K562 treated with DMSO at 1 percent for 24 hours (cell line): Measurements from ENCODE around the gene CHRNA4. TPM values are rescaled to one million over a fixed set of nuclear protein-coding genes. Genes with fewer than 3 reads are reported as not detected.

Experiments
- total RNA-seq: library from RNA; unstranded; fragments of 300-600 nt; gene quantifications from 2 replicates; pipeline ENCODE4 v1.2.3, GENCODE V29; 2022; ENCODE audit warnings: low read depth; ENCODE audit not compliant: insufficient read depth

CHRNA4 gene
- not detected in 2 replicates for total RNA-seq

GRCh38 chr20:63360850-63361518 is at the start of gene CHRNA4:
CHRNA4 (minus strand) TSS chr20:63361349; CDS start chr20:63361165, 184 bp downstream.

Other genes with a start within 250 kb of the CHRNA4 start
- 29.7 and 32.3 TPM in 2 replicates for gene YTHDF1, start 145.2 kb downstream of the CHRNA4 start, total RNA-seq
- gene BIRC7, start 125.4 kb downstream of the CHRNA4 start, total RNA-seq = 0.71 and 0.73 TPM in 2 replicates
- not detected in 2 replicates for gene NKAIN4, start 106.9 kb downstream of the CHRNA4 start, total RNA-seq
- gene ARFGAP1, start 88.5 kb downstream of the CHRNA4 start, total RNA-seq = 72.7 and 84.9 TPM in 2 replicates
- not detected in 2 replicates for gene COL20A1, start 68.2 kb downstream of the CHRNA4 start, total RNA-seq
- gene KCNQ2, start 111.3 kb upstream of the CHRNA4 start, total RNA-seq = not detected in 2 replicates
- gene EEF1A2, start 137.7 kb upstream of the CHRNA4 start, total RNA-seq = 65.5 and 86.4 TPM in 2 replicates
- 270 and 283 TPM in 2 replicates for gene PPDPF, start 159.4 kb upstream of the CHRNA4 start, total RNA-seq
- gene PTK6, start 176.0 kb upstream of the CHRNA4 start, total RNA-seq = not detected in 2 replicates
- 0.19 TPM in 1 of 2 replicates, not detected in the other for gene SRMS, start 186.4 kb upstream of the CHRNA4 start, total RNA-seq
- 0.32 and 0.94 TPM in 2 replicates for gene FNDC11, start 192.8 kb upstream of the CHRNA4 start, total RNA-seq
- gene HELZ2, start 212.9 kb upstream of the CHRNA4 start, total RNA-seq = 52.0 and 53.4 TPM in 2 replicates